Endothelial cell of umbilical vein (primary cell): ENCODE measurements around the gene GPHA2. TPM values are rescaled to one million over a fixed set of nuclear protein-coding genes. Genes with fewer than 3 reads are reported as not detected.

Source experiments
- BruUV-seq: library from RNA; stranded (reverse); fragments of 400-500 nt; replicated peaks from 2 replicates; lab custom pipeline; 2021; lab: Mats Ljungman, UMichigan
- CTCF ChIA-PET: fragments of 300-600, 350-600 bp; sonication (Branson Sonifier 250); formaldehyde crosslinking; loops from one replicate; lab custom pipeline; 2021; ENCODE audit warnings: antibody characterized with exemption, inconsistent platforms; lab: Charles Lee
- POLR2A ChIA-PET: fragments of 300-600, 350-600 bp; sonication (Branson Sonifier 250); formaldehyde crosslinking; loops from one replicate; lab custom pipeline; 2021; ENCODE audit warnings: antibody characterized with exemption, inconsistent platforms; lab: Charles Lee
- DNase-seq: peaks from one replicate; pipeline ENCODE4 v3.0.0-alpha.2; 2011; ENCODE audit warnings: low read depth, low spot score
- FAIRE-seq: peaks from 2 replicates; lab custom pipeline; 2011; peaks lifted over from hg19 to GRCh38; lab: Jason Lieb, UNC
- H2AFZ ChIP-seq: 2 replicates; pipeline ENCODE4 v1.6.0; 2012; ENCODE audit warnings: low read depth, low read length, control low read depth, inconsistent platforms
- H3K27ac ChIP-seq: 2 replicates; pipeline ENCODE4 v1.5.1; 2011; ENCODE audit warnings: low read depth, mild to moderate bottlenecking, control low read depth, low read length, moderate library complexity; ENCODE audit not compliant: insufficient read depth
- H3K27me3 ChIP-seq, 2 experiments: 2 replicates each; pipeline versions ENCODE4 v1.6.0 to v1.6.1; 2011; ENCODE audit warnings: low read length in 2 of 2, mixed read lengths in 1 of 2; ENCODE audit not compliant: control insufficient read depth in 2 of 2, insufficient read depth in 2 of 2
- H3K36me3 ChIP-seq, 2 experiments: 2 replicates in 1 of 2; 3 replicates in 1 of 2; pipeline ENCODE4 v1.5.1; 2011; ENCODE audit warnings: low read length in 2 of 2, mild to moderate bottlenecking in 1 of 2, moderate library complexity in 1 of 2; ENCODE audit not compliant: control insufficient read depth in 2 of 2, insufficient read depth in 2 of 2; ENCODE audit errors: extremely low read depth in 1 of 2
- H3K4me1 ChIP-seq: 3 replicates; pipeline ENCODE4 v1.5.1; 2011; ENCODE audit warnings: mild to moderate bottlenecking, low read length; ENCODE audit not compliant: control insufficient read depth, insufficient read depth; ENCODE audit errors: extremely low read depth
- H3K4me2 ChIP-seq: 2 replicates; pipeline ENCODE4 v1.6.1; 2011; ENCODE audit warnings: low read length, control low read depth, mixed read lengths; ENCODE audit not compliant: insufficient read depth
- H3K4me3 ChIP-seq, 3 experiments: fragments of 200-600 bp in 1 of 3; sonication (generic), shearing (Covaris generic) in 1 of 3; replicated peaks in 1 of 3; 2 replicates each; pipeline ENCODE4 v1.5.1; 2011 to 2016; ENCODE audit warnings: control low read depth in 3 of 3, low read length in 3 of 3, mild to moderate bottlenecking in 2 of 3, inconsistent platforms in 1 of 3, low read depth in 1 of 3, moderate library complexity in 1 of 3; ENCODE audit not compliant: insufficient read depth in 1 of 3
- H3K79me2 ChIP-seq: 2 replicates; pipeline ENCODE4 v1.6.0; 2012; ENCODE audit warnings: low read length, inconsistent platforms; ENCODE audit not compliant: control insufficient read depth, insufficient read depth
- H3K9ac ChIP-seq: replicated peaks from 2 replicates; pipeline ENCODE3; 2011; ENCODE audit warnings: low read length, control low read depth; ENCODE audit not compliant: insufficient read depth; ENCODE audit errors: extremely low read depth
- H3K9me1 ChIP-seq: replicated peaks from 3 replicates; pipeline ENCODE4 v1.6.0; 2011; ENCODE audit warnings: mild to moderate bottlenecking, low read length; ENCODE audit not compliant: control insufficient read depth, insufficient read depth; ENCODE audit errors: extremely low read depth
- H3K9me3 ChIP-seq: replicated peaks from 2 replicates; pipeline ENCODE4 v1.5.1; 2012; ENCODE audit warnings: low read length, inconsistent platforms; ENCODE audit not compliant: control insufficient read depth, insufficient read depth
- H4K20me1 ChIP-seq: replicated peaks from 2 replicates; pipeline ENCODE3; 2011; ENCODE audit warnings: mild to moderate bottlenecking, low read length; ENCODE audit not compliant: control insufficient read depth, insufficient read depth; ENCODE audit errors: extremely low read depth
- CTCF ChIP-seq, 2 donors: IDR thresholded peaks; 1 replicate in 1 of 2; 2 replicates in 1 of 2; pipeline ENCODE4 v1.5.1; 2011; ENCODE audit warnings: low read length in 2 of 2, mild to moderate bottlenecking in 2 of 2, moderate library complexity in 2 of 2, control low read depth in 1 of 2, inconsistent platforms in 1 of 2, low read depth in 1 of 2; ENCODE audit not compliant: insufficient read depth in 1 of 2; ENCODE audit errors: extremely low read depth in 1 of 2
- EZH2 ChIP-seq: IDR thresholded peaks from 2 replicates; pipeline ENCODE4 v1.6.1; 2012; ENCODE audit warnings: borderline replicate concordance, low read depth, mild to moderate bottlenecking, moderate library complexity, low read length, inconsistent platforms; ENCODE audit not compliant: severe bottlenecking
- FOS ChIP-seq: IDR thresholded peaks from 2 replicates; pipeline ENCODE4 v1.6.1; 2011; ENCODE audit warnings: mild to moderate bottlenecking, low read length, moderate library complexity, borderline replicate concordance; ENCODE audit not compliant: insufficient read depth
- GATA2 ChIP-seq: IDR thresholded peaks from 2 replicates; pipeline ENCODE4 v1.7.0; 2011; ENCODE audit warnings: low read depth, mild to moderate bottlenecking, moderate library complexity, mixed read lengths, low read length; ENCODE audit not compliant: insufficient read length, insufficient read depth
- JUN ChIP-seq: IDR thresholded peaks from 2 replicates; pipeline ENCODE4 v1.6.1; 2011; ENCODE audit warnings: borderline replicate concordance, low read depth; ENCODE audit not compliant: insufficient read length, insufficient read depth
- MAX ChIP-seq: IDR thresholded peaks from 2 replicates; pipeline ENCODE4 v1.6.1; 2011; ENCODE audit not compliant: insufficient read depth, insufficient read length
- MYC ChIP-seq: IDR thresholded peaks from one replicate; pipeline ENCODE4 v1.6.1; 2011; ENCODE audit warnings: mild to moderate bottlenecking, low read depth, low read length
- POLR2A ChIP-seq: IDR thresholded peaks from 2 replicates; pipeline ENCODE4 v1.6.1; 2012; ENCODE audit warnings: low read depth, mild to moderate bottlenecking, control low read depth, low read length
- POLR2AphosphoS5 ChIP-seq: IDR thresholded peaks from 2 replicates; pipeline ENCODE4 v1.6.1; 2012; ENCODE audit warnings: low read depth, mild to moderate bottlenecking, control low read depth, low read length, moderate library complexity; ENCODE audit not compliant: insufficient read depth
- dilution Hi-C: fragments of 300-500 bp; cut with MboI; formaldehyde crosslinking; loops from one replicate; pipeline ENCODE4 v1.15.0; 2019; ENCODE audit warnings: low sequenced_read_pairs; ENCODE audit not compliant: extremely low pct_ligation_motif_present
- intact Hi-C: fragments of 100-400 bp; cut with micrococcal nuclease; formaldehyde crosslinking; loops from one replicate; pipeline ENCODE4 v1.10.0; 2022
- polyA plus RNA-seq, 4 experiments: library from polyadenylated mRNA; depleted of rRNA in 3 of 4; stranded (reverse) in 3 of 4; unstranded in 1 of 4; fragments of >200 nt; gene quantifications; 2 replicates each; pipeline versions ENCODE4 v1.2.1 to v1.2.3, GENCODE V29; 2011 to 2012; ENCODE audit warnings: missing spikeins in 1 of 4
- total RNA-seq: library from RNA; stranded (reverse); gene quantifications from 2 replicates; pipeline ENCODE4 v1.2.3, GENCODE V29; 2021

The GPHA2 gene
- total and polyA plus RNA-seq, 2 donors (not counting 3 experiments of a cell fraction or from before 2014, with no cell fraction given) = not detected

- Histone ChIP-seq H3K27me3 (no peaks in the 10 kb centered on the region), H3K4me3 (no peak overlapping the region), H3K9me3 (no peaks in the 10 kb centered on the region), H3K79me2 (no peaks in the 10 kb centered on the region), H4K20me1 (no peaks in the 10 kb centered on the region), H3K4me1 (no peaks in the 10 kb centered on the region), H2AFZ (no peak overlapping the region), H3K9me1 (no peaks in the 10 kb centered on the region), H3K27ac (no peak overlapping the region), H3K36me3 (peaks cover 0 to 27% of the 10 kb centered on the region in 2 experiments), H3K9ac (no peak overlapping the region), H3K4me2 (no peak overlapping the region)
- no peak for TF ChIP-seq GATA2
- TF ChIP-seq MAX = no peak
- TF ChIP-seq FOS = no peak
- no peak for TF ChIP-seq CTCF (IDR thresholded peaks at IDR 0.05; ENCODE audit: extremely low read depth in 1 of 2, insufficient read depth in 1 of 2, low read depth in 1 of 2, low read length in 2 of 2)
- no peak for TF ChIP-seq EZH2
- no peak for TF ChIP-seq POLR2AphosphoS5
- TF ChIP-seq JUN = no peak
- no peak for TF ChIP-seq POLR2A
- no peak for TF ChIP-seq MYC
- ChIA-PET POLR2A (no interaction called here), CTCF (interaction anchor here (0.6 to 9.4 kb wide), 7 partner anchors 9 to 101 kb away, joined by 3 to 168 read pairs (median 4); partner anchors contain the start of genes BATF2 and CDC42BPG)
- BruUV-seq = no TSS peak
- intact Hi-C loops (no loop called here), dilution Hi-C loops (loop anchor here (10.0 kb wide), 1 partner anchor 52 kb away; the partner anchor contains the start of gene CDC42BPG)
- FAIRE-seq = no peak
- DNase-seq = no peak
These were observed 39.2 kb downstream of the GPHA2 start for GRCh38 chr11:64896448-64897022.
